ENCODE data around the gene BRD2. TPM values are rescaled to one million over a fixed set of nuclear protein-coding genes. Genes with fewer than 3 reads are reported as not detected.

Gene BRD2
- total RNA-seq, 2 experiments from 2014 or later, result 168 to 190 TPM

DNA sequence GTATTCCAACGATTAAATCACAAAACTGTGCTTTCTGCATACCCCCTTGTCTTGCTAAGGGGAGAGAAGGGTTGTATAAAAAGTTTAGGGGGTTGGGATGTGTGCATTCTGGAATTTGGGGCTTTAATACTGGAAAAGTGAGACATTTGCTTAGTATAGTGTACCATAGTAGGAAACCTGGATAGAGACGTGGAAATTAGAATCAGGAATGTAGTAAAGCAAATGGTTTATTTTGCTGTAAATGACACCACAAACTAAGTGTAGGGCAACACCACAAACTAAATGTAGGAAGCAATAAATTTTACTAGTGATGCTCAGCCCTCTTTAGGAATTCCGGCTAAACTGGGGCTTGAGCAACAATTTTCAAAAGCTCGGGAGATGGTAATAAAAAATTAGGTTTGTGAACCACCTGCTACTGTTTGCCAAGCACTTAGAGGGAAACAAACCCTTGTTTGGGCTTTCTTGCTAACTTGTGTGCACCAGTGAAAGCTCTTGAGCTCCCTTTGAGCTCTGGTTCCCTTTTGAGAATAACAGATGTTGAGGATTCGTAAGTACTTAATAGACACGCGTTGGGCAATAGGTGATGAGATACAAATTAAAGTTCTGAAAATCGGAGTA lies 13.8 kb downstream of the BRD2 start:
- POLR2A ChIA-PET, result interaction anchor here (6.7 kb wide), 1 partner anchor 11 kb away, joined by 125 read pairs; the partner anchor contains the start of gene BRD2
- DNase-seq, result no peak
- no peak overlapping the region for H3K4me3 Mint-ChIP-seq
- H3K27ac Mint-ChIP-seq, result no peak overlapping the region
- intact Hi-C loops (cut with micrococcal nuclease), result no loop called here
- H3K9me3 Mint-ChIP-seq, result no peaks in the 10 kb centered on the region
- H3K4me1 Mint-ChIP-seq (ENCODE audit: low read depth), result peaks cover 34% of the 10 kb centered on the region
- peaks cover 42% of the 10 kb centered on the region for H3K36me3 Mint-ChIP-seq
- CTCF ChIA-PET, result interaction anchor here (0.9 to 11.6 kb wide), 5 partner anchors 13 to 144 kb away, joined by 3 to 384 read pairs (median 108); partner anchors contain the start of genes BRD2, HLA-DMB and TAP2
- no peaks in the 10 kb centered on the region for H3K27me3 Mint-ChIP-seq

DNA sequence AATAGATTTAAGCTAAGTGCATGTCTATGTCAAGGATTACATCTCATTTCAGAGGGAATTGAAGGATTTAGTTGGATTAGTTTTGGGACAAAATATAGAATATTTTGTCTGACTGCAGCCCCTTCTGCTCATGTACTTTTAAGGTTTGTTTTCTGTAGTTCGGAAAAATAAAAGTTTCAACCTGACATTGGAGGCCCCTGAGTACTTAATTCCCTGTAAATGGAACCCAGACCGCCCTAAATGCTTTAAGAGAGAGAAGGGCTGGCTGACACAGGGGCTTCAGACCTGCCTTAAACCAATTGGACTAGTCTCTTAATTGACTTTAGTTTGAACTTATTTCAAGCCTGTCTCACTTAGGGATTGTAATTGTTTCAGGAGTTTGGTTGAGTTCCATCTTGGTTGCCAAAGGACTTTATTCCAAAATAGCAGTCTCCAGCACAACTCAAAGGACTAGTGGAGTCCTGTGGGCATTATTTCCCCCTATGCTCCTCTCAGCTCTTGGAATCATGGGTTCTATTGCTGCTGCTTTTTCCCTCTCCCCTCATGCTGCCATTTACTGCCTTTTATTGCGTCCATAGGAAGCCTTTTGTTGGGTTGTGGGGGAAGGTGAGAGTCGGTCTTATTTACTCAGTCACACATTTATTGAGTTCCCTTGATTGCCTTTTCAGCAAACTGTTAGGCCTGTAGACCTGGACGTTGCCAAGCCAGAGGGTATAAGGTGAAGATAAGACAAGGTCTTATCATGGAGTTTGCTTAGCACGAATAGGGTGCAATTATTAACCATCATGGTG lies 14.5 kb downstream of the BRD2 start:
- H3K4me1 Mint-ChIP-seq (ENCODE audit: low read depth), result peaks cover 27% of the 10 kb centered on the region
- H3K27ac Mint-ChIP-seq, result no peak overlapping the region
- POLR2A ChIA-PET, result interaction anchor here (1.2 to 6.7 kb wide), 3 partner anchors 12 to 138 kb away, joined by 3 to 125 read pairs (median 4); partner anchors contain the start of gene BRD2
- intact Hi-C loops (cut with micrococcal nuclease), result no loop called here
- no peak for DNase-seq
- no peaks in the 10 kb centered on the region for H3K9me3 Mint-ChIP-seq
- CTCF ChIA-PET, result interaction anchor here (1.4 to 11.6 kb wide), 12 partner anchors 14 to 145 kb away, joined by 4 to 384 read pairs (median 40); partner anchors contain the start of genes BRD2, HLA-DMA, HLA-DMB and HLA-DPA1
- H3K27me3 Mint-ChIP-seq, result no peaks in the 10 kb centered on the region
- no peak overlapping the region for H3K4me3 Mint-ChIP-seq
- H3K36me3 Mint-ChIP-seq, result peaks cover 35% of the 10 kb centered on the region

DNA sequence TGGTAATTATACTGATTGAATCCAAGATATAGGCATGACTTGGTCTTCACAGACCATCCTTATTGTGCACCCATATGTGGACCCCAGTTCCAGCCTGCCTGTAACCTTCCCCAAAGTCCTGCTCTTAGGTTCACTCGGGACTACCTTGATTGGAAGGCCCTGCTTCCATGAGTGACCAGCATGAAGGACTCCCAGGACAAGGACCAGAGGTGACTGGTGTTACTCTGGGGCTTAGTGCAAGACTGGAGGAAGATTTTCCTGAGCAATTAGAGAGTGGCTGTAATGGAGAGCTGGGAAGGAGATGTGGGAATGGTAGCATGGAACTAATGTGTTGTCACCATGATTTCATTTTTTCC lies 15.1 kb downstream of the BRD2 start:
- intact Hi-C loops (cut with micrococcal nuclease), result no loop called here

DNA sequence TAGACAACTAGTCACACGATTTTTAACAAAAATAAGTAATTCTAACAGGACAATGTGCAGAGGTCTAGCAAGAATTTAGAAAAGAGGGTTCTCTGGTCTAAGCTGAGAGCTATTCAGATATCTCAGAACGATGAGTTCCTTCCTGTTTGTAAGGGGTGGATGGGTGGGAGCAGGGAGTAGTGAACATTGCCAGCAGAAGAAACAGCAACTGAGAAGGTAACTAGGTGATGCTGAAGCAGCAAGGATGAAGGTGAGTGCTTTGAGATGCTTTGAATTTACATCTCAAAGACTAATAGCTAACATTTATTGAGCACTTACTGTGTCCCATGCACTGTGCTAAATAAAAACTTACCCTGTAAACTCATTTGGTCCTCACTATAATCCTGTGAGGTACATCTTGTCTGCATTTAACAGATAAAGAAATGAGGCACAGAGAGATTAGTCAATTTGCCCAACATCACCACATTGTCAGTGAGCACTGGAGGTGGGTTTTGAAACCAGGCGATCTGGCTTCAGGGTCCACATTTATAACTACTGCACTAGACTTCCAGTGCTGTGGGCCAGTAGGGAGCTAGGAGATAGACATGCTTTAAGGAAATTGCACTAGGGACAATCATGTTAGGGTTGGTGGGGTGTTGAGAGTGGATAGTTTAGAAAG lies 15.7 kb downstream of the BRD2 start:
- H3K27ac Mint-ChIP-seq, result no peak overlapping the region
- H3K36me3 Mint-ChIP-seq, result peaks cover 23% of the 10 kb centered on the region
- ChIA-PET POLR2A (interaction anchor here (0.8 to 6.7 kb wide), 6 partner anchors 13 to 146 kb away, joined by 3 to 125 read pairs (median 4); partner anchors contain the start of genes BRD2 and TAP2), CTCF (interaction anchor here (0.6 to 11.6 kb wide), 55 partner anchors 9 to 288 kb away, joined by 3 to 384 read pairs (median 7); partner anchors contain the start of genes BRD2, HLA-DMA, HLA-DMB and HLA-DPA1)
- DNase-seq, result no peak
- intact Hi-C loops (cut with micrococcal nuclease), result loop anchor here (1.0 to 2.0 kb wide), 4 partner anchors 31 to 99 kb away; partner anchors contain the start of genes HLA-DMA and HLA-DMB
- no peaks in the 10 kb centered on the region for H3K27me3 Mint-ChIP-seq
- peaks cover 19% of the 10 kb centered on the region for H3K4me1 Mint-ChIP-seq (ENCODE audit: low read depth)
- H3K4me3 Mint-ChIP-seq, result no peak overlapping the region
- no peaks in the 10 kb centered on the region for H3K9me3 Mint-ChIP-seq

More for the DNA sequence above, 15.1 kb downstream of the BRD2 start:
- H3K9me3 Mint-ChIP-seq, result no peaks in the 10 kb centered on the region
- CTCF ChIA-PET, result interaction anchor here (1.1 to 11.6 kb wide), 18 partner anchors 9 to 156 kb away, joined by 3 to 384 read pairs (median 18); partner anchors contain the start of genes BRD2, HLA-DMA, HLA-DMB and HLA-DPA1
- no peak overlapping the region for H3K4me3 Mint-ChIP-seq
- H3K36me3 Mint-ChIP-seq, result peaks cover 29% of the 10 kb centered on the region
- POLR2A ChIA-PET, result interaction anchor here (1.2 to 6.7 kb wide), 3 partner anchors 12 to 138 kb away, joined by 3 to 125 read pairs (median 4); partner anchors contain the start of gene BRD2
- no peak overlapping the region for H3K27ac Mint-ChIP-seq
- DNase-seq, result no peak
- H3K4me1 Mint-ChIP-seq (ENCODE audit: low read depth), result peaks cover 22% of the 10 kb centered on the region
- no peaks in the 10 kb centered on the region for H3K27me3 Mint-ChIP-seq

DNA sequence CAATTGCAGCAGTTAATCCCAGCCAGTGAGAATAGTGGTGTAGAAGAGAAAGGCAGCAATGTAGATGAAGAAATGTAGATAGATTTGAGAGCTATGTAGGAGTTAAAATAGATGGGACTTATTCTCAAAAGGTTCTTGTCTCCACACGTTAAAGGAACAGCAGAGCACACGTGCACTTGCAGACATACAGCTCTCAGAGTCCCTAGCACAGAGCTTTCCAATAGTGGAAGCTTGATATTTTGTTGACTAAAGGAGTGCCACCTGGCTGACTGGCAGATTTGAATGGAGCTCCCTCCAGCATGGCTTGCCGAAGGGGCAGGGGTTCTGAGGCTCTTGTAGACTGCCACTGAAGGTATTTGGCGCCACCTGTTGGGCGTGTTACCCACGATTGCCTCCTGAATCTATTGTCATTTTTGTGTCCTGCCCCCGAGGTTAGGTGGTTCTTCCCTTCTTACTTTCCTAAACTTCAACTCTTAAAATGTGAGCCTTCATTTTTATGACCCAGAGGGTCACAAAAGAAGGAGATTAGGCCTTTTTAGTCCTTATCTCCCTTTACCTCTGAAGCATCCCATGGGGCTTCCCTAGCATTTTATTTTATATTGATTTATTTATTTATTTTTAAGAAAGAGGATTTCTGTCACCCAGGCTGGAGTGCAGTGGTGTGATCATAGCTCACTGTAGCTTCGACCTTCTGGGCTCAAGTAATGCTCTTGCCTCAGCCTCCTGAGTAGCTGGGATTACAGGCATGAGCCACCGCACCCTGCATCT lies 16.4 kb downstream of the BRD2 start:
- DNase-seq, result peak; percentile 93
- H3K9me3 Mint-ChIP-seq, result no peaks in the 10 kb centered on the region
- peaks cover 19% of the 10 kb centered on the region for H3K4me1 Mint-ChIP-seq (ENCODE audit: low read depth)
- no peak overlapping the region for H3K27ac Mint-ChIP-seq
- intact Hi-C loops (cut with micrococcal nuclease), result loop anchor here (1.0 to 2.0 kb wide), 4 partner anchors 32 to 100 kb away; partner anchors contain the start of genes HLA-DMA and HLA-DMB
- H3K36me3 Mint-ChIP-seq, result peaks cover 17% of the 10 kb centered on the region
- no peak overlapping the region for H3K4me3 Mint-ChIP-seq
- H3K27me3 Mint-ChIP-seq, result no peaks in the 10 kb centered on the region
- ChIA-PET CTCF (interaction anchor here (0.6 to 11.6 kb wide), 57 partner anchors 8 to 883 kb away, joined by 3 to 384 read pairs (median 7); partner anchors contain the start of genes BRD2, HLA-DMA, HLA-DMB and HLA-DPA1), POLR2A (interaction anchor here (0.8 to 6.7 kb wide), 5 partner anchors 14 to 146 kb away, joined by 3 to 125 read pairs (median 4); partner anchors contain the start of genes BRD2 and TAP2)

DNA sequence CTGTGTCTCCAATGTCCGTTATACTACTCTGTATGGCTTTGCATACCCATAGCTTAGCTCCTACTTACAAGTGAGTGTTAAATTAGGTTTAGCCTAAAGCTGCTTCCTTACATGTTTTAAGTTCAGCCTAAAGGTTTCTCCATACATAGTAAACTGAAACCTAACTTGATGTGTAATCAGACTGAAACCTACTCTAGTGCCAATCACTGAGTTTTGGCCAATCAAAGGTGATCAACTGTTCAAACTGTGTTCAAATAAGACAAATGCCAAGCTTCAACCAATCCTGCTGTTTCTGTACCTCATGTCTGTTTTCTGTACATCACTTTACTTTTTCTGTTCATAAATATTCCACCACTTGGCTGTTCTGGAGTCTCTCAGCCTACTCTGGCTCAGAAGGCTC lies 21.0 kb downstream of the BRD2 start:
- DNase-seq, result no peak
- Mint-ChIP-seq H3K4me3 (no peak overlapping the region), H3K4me1 (ENCODE audit: low read depth) (peaks cover 8% of the 10 kb centered on the region), H3K27me3 (peaks cover 2% of the 10 kb centered on the region), H3K27ac (no peak overlapping the region), H3K36me3 (no peaks in the 10 kb centered on the region), H3K9me3 (no peaks in the 10 kb centered on the region)
- ChIA-PET POLR2A (interaction anchor here (1.0 kb wide), 1 partner anchor 55 kb away, joined by 3 read pairs; no protein-coding TSS in a partner anchor), CTCF (interaction anchor here (0.7 to 11.6 kb wide), 8 partner anchors 20 to 151 kb away, joined by 3 to 384 read pairs (median 4); partner anchors contain the start of genes BRD2, HLA-DMB and TAP2)
- intact Hi-C loops (cut with micrococcal nuclease), result no loop called here

DNA sequence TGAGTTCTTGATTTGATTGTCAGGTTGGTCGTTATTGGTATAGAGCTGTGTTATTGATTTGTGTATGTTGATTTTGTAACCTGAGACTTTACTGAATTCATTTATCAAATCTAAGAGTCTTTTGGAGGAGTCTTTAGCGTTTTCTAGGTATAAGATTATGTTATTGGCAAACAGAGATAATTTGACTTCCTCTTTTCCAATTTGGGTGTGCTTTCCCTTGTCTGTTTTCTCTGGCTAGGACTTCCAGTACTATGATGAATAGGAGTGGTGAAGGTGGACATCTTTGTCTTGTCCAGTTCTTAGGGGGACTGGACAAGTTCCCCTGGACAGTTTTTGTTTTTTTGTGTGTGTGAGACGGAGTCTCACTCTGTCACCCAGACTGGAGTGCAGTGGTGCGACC lies 23.6 kb downstream of the BRD2 start:
- H3K36me3 Mint-ChIP-seq, result no peaks in the 10 kb centered on the region
- DNase-seq, result no peak
- CTCF ChIA-PET, result interaction anchor here (0.8 to 1.1 kb wide), 2 partner anchors 8 to 59 kb away, joined by 3 read pairs; no protein-coding TSS in a partner anchor
- H3K9me3 Mint-ChIP-seq, result no peaks in the 10 kb centered on the region
- no peak overlapping the region for H3K27ac Mint-ChIP-seq
- peaks cover 4% of the 10 kb centered on the region for H3K4me1 Mint-ChIP-seq (ENCODE audit: low read depth)
- intact Hi-C loops (cut with micrococcal nuclease), result no loop called here
- POLR2A ChIA-PET, result no interaction called here
- peaks cover 9% of the 10 kb centered on the region for H3K27me3 Mint-ChIP-seq
- no peak overlapping the region for H3K4me3 Mint-ChIP-seq

DNA sequence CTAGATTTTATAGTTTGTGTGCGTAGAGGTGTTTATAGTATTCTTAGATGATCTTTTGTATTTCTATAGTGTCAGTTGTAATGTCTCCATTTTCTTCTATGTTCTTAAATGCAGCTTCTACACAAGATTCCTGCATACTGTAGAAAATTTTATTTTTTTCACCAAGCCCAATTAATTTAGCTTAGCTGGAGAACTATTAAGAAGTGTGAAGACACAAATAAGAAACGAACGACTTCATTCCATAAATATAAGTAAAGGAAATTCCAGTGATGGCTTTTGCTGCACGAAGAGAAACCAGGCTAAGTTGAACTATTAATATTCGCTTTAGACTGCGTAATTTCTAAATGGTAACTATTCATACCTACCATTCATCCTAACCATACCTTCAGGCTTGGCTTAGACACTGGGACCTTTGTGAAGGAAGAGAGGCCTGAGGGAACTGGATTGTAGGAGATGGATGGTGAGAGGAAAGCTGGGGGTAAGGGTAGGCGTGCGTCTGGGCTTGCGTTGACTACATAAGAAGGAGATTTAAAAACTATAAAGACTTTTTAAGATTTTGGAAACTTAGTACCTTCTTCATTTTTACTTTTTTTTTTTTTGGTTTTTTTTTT lies 25.1 kb downstream of the BRD2 start:
- Mint-ChIP-seq H3K9me3 (no peaks in the 10 kb centered on the region), H3K4me3 (no peak overlapping the region), H3K36me3 (no peaks in the 10 kb centered on the region), H3K27ac (no peak overlapping the region), H3K4me1 (ENCODE audit: low read depth) (peaks cover 4% of the 10 kb centered on the region), H3K27me3 (peaks cover 11% of the 10 kb centered on the region)
- intact Hi-C loops (cut with micrococcal nuclease), result no loop called here
- DNase-seq, result no peak
- ChIA-PET CTCF (interaction anchor here (1.1 kb wide), 2 partner anchors 9 to 21 kb away, joined by 3 to 4 read pairs; no protein-coding TSS in a partner anchor), POLR2A (no interaction called here)

DNA sequence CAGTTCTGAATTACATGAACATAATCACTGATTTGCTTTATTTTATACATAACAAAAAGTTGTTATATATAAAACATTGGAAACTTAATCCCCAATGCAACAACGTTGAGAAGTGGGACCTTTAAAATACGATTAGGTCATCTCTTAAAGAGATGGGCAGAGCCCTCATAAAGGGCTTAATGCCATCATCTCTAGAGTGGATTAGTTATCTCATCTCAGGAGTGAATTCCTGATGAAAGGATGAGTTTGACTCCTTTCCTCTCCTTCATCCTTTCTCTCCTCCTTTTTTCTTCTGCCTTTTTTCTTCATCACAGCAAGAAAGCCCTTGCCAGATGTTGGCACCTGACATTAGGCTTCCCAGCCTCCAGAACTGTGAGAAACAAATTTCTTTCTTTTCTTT lies 27.1 kb downstream of the BRD2 start:
- intact Hi-C loops (cut with micrococcal nuclease), result no loop called here
- ChIA-PET POLR2A (no interaction called here), CTCF (no interaction called here)
- H3K4me3 Mint-ChIP-seq, result no peak overlapping the region
- H3K9me3 Mint-ChIP-seq, result no peaks in the 10 kb centered on the region
- peaks cover 16% of the 10 kb centered on the region for H3K27me3 Mint-ChIP-seq
- H3K36me3 Mint-ChIP-seq, result no peaks in the 10 kb centered on the region
- DNase-seq, result no peak
- H3K4me1 Mint-ChIP-seq (ENCODE audit: low read depth), result peaks cover 4% of the 10 kb centered on the region
- H3K27ac Mint-ChIP-seq, result no peak overlapping the region

DNA sequence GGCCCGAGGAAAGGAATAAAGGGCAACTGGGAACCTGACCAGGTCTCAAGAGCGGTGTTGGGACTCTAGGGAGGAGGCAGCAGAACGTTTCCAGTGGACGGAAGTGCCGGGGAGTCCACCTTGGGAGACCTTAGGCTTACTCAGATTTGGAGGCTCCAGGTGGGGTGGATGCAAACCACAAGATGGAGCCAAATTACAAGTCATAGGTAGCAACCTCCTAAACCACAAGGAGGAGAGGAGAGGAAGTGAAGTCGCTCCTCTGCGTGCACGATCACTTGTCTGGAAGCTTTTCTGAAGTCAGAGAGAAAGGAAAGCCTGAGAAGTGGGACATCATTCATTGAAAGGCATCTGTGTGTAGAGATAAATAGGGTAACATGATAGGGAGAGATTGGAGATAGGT lies 31.7 kb downstream of the BRD2 start:
- no peaks in the 10 kb centered on the region for H3K9me3 Mint-ChIP-seq
- H3K4me1 Mint-ChIP-seq (ENCODE audit: low read depth), result peaks cover 4% of the 10 kb centered on the region
- intact Hi-C loops (cut with micrococcal nuclease), result no loop called here
- no peaks in the 10 kb centered on the region for H3K36me3 Mint-ChIP-seq
- H3K27ac Mint-ChIP-seq, result no peak overlapping the region
- DNase-seq, result peak; percentile 42
- no peak overlapping the region for H3K4me3 Mint-ChIP-seq
- peaks cover 20% of the 10 kb centered on the region for H3K27me3 Mint-ChIP-seq
- ChIA-PET POLR2A (no interaction called here), CTCF (interaction anchor here (1.1 to 1.6 kb wide), 7 partner anchors 13 to 249 kb away, joined by 3 to 5 read pairs (median 5); no protein-coding TSS in a partner anchor)

Data from activated CD4-positive, alpha-beta memory T cell treated with anti-CD3 and anti-CD28 coated beads for 36 hours (primary cell).